B cell (primary cell): ENCODE results near the gene FERMT3. TPM values are rescaled to one million over a fixed set of nuclear protein-coding genes. Genes with fewer than 3 reads are reported as not detected.

Experiments
- ATAC-seq: fragments of 200-7000 bp; cut with Tn5 transposase; one replicate; pipeline ENCODE4 v1.10.0; 2021; ENCODE audit warnings: low read depth, mild to moderate bottlenecking, moderate number of reproducible peaks, moderate library complexity
- CTCF ChIA-PET: fragments of 350-600 bp; sonication (Branson Sonifier 250); formaldehyde crosslinking; loops from one replicate; lab custom pipeline; 2021; ENCODE audit warnings: antibody characterized with exemption, inconsistent platforms; lab: Charles Lee
- POLR2A ChIA-PET: fragments of 350-600 bp; sonication (Branson Sonifier 250); formaldehyde crosslinking; loops from one replicate; lab custom pipeline; 2021; ENCODE audit warnings: antibody characterized with exemption; lab: Charles Lee
- DNase-seq: peaks from one replicate; pipeline ENCODE4 v3.0.0; 2013
- H2AFZ ChIP-seq: 2 replicates; pipeline ENCODE4 v1.6.1; 2012; ENCODE audit warnings: mild to moderate bottlenecking, low read depth, low read length; ENCODE audit not compliant: insufficient read depth, poor library complexity, severe bottlenecking
- H3K27ac ChIP-seq, 2 donors: 1 replicate in 1 of 2; 2 replicates in 1 of 2; pipeline ENCODE4 v1.5.1; 2012 to 2013; ENCODE audit warnings: low read length in 2 of 2, mild to moderate bottlenecking in 2 of 2, moderate library complexity in 1 of 2
- H3K27me3 ChIP-seq, 4 experiments: fragments of 200-600 bp in 1 of 4; sonication (generic) in 1 of 4; replicated peaks in 1 of 4; 1 replicate in 2 of 4; 2 replicates in 2 of 4; pipeline versions ENCODE4 v1.6.1 to v1.7.0; 2013 to 2016; ENCODE audit warnings: low read length in 3 of 4, mild to moderate bottlenecking in 2 of 4, mixed read lengths in 1 of 4, moderate library complexity in 1 of 4; ENCODE audit not compliant: insufficient read depth in 4 of 4, control insufficient read depth in 3 of 4; ENCODE audit errors: control extremely low read depth in 1 of 4
- H3K36me3 ChIP-seq, 2 experiments: replicated peaks in 1 of 2; 1 replicate in 1 of 2; 2 replicates in 1 of 2; pipeline versions ENCODE4 v1.6.1 to v1.7.1; 2013; ENCODE audit warnings: low read length in 1 of 2; ENCODE audit not compliant: insufficient read depth in 2 of 2, control insufficient read depth in 1 of 2; ENCODE audit errors: control extremely low read depth in 1 of 2, extremely low read depth in 1 of 2
- H3K4me1 ChIP-seq, 2 donors: fragments of 200-600 bp in 1 of 2; sonication (generic) in 1 of 2; 1 replicate in 1 of 2; 2 replicates in 1 of 2; pipeline versions ENCODE4 v1.5.1 to v1.6.1; 2013 to 2017; ENCODE audit warnings: low read length in 2 of 2; ENCODE audit not compliant: control insufficient read depth in 2 of 2, insufficient read depth in 2 of 2
- H3K4me2 ChIP-seq: replicated peaks from 2 replicates; pipeline ENCODE3; 2012; ENCODE audit warnings: mild to moderate bottlenecking, low read depth, low read length; ENCODE audit not compliant: poor library complexity, severe bottlenecking
- H3K4me3 ChIP-seq, 5 experiments: fragments of 200-600 bp in 1 of 5; sonication (generic) in 1 of 5; 1 replicate in 3 of 5; 2 replicates in 2 of 5; pipeline versions ENCODE4 v1.5.1 to v1.7.0; 2011 to 2016; ENCODE audit warnings: low read length in 4 of 5, mild to moderate bottlenecking in 4 of 5, low read depth in 2 of 5, control low read depth in 1 of 5, moderate library complexity in 1 of 5; ENCODE audit not compliant: insufficient read depth in 1 of 5; ENCODE audit errors: control extremely low read depth in 1 of 5, extremely low read depth in 1 of 5
- H3K79me2 ChIP-seq: fragments of 200-600 bp; sonication (generic); one replicate; pipeline ENCODE4 v1.6.0; 2016; ENCODE audit warnings: low read length; ENCODE audit not compliant: control insufficient read depth, insufficient read depth
- H3K9ac ChIP-seq: fragments of 200-600 bp; sonication (generic); 2 replicates; pipeline ENCODE4 v1.6.1; 2017; ENCODE audit warnings: mild to moderate bottlenecking, low read length, moderate library complexity
- H3K9me3 ChIP-seq, 3 donors: one replicate each; pipeline versions ENCODE4 v1.6.1 to v1.7.1; 2013; ENCODE audit warnings: low read length in 2 of 3; ENCODE audit not compliant: control insufficient read depth in 2 of 3, insufficient read depth in 1 of 3; ENCODE audit errors: control extremely low read depth in 1 of 3
- H4K20me1 ChIP-seq: 2 replicates; pipeline ENCODE4 v1.6.0; 2012; ENCODE audit warnings: mild to moderate bottlenecking, low read length; ENCODE audit not compliant: insufficient read depth, control insufficient read depth, poor library complexity, severe bottlenecking
- H3K27ac Mint-ChIP-seq: one replicate; pipeline ENCODE4 v1.8.0; 2021; ENCODE audit warnings: mixed read lengths
- H3K27me3 Mint-ChIP-seq: one replicate; pipeline ENCODE4 v1.8.0; 2021; ENCODE audit warnings: mixed read lengths
- H3K4me1 Mint-ChIP-seq: one replicate; pipeline ENCODE4 v1.8.0; 2021; ENCODE audit warnings: mixed read lengths
- H3K4me3 Mint-ChIP-seq: one replicate; pipeline ENCODE4 v1.8.0; 2021; ENCODE audit warnings: mixed read lengths
- H3K9me3 Mint-ChIP-seq: one replicate; pipeline ENCODE4 v1.8.0; 2022; ENCODE audit warnings: mixed read lengths; ENCODE audit not compliant: insufficient read depth
- EZH2 ChIP-seq: IDR thresholded peaks from 2 replicates; pipeline ENCODE4 v1.6.1; 2012; ENCODE audit warnings: borderline replicate concordance, low read depth, mild to moderate bottlenecking, moderate library complexity, low read length; ENCODE audit not compliant: insufficient read depth, poor library complexity, severe bottlenecking
- WGBS: methylation state at CpG from one replicate; pipeline ENCODE4 v1.1.5; 2013; ENCODE audit warnings: missing lambda C conversion rate; ENCODE audit not compliant: insufficient coverage; 5-methylcytosine and 5-hydroxymethylcytosine counted together
- intact Hi-C: fragments of 100-400 bp; cut with micrococcal nuclease; formaldehyde crosslinking; loops from one replicate; pipeline ENCODE4 v1.10.0; 2022
- polyA plus RNA-seq: library from polyadenylated mRNA; depleted of rRNA; stranded (reverse); fragments of >200 nt; gene quantifications from 2 replicates; pipeline ENCODE4 v1.2.3, GENCODE V29; 2012
- total RNA-seq, 2 donors: library from RNA; stranded (reverse); fragments of 120-200 nt in 1 of 2; gene quantifications; 1 replicate in 1 of 2; 2 replicates in 1 of 2; pipeline versions ENCODE4 v1.2.3 to v1.2.4, GENCODE V29; 2013 to 2022
- TF ChIP-seq, protein P1 (sequence below): fragments of 200-600 bp; IDR thresholded peaks from one replicate; pipeline ENCODE4 v1.8.0; 2022; ENCODE audit warnings: antibody characterized with exemption, mild to moderate bottlenecking

The FERMT3 gene
- total and polyA plus RNA-seq, 2 donors (not counting 1 experiment from before 2014, with no cell fraction given), result 96.2 to 170 TPM

DNA sequence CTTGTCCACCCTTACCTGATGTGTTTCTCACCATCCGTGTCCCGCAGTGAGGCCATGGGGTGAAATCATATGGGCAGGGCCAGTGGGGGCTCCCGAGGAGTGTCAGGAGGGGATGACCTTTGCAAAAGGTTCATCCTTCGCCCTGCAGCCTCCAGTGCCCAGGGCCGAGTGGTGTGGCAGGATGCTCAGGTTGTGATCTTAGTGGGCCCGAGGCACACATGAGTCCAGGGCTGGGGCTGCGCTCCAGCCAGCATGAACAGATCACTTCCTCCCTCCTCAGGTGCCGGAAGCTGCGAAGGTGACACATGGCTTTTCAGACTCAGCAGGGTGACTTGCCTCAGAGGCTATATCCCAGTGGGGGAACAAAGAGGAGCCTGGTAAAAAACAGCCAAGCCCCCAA lies 31.6 kb downstream of the FERMT3 start:
- peaks cover 26% of the 10 kb centered on the region for H4K20me1 ChIP-seq
- ChIA-PET CTCF (interaction anchor here (1.1 kb wide), 1 partner anchor 30 kb away, joined by 3 read pairs; no protein-coding TSS in a partner anchor), POLR2A (interaction anchor here (1.0 to 1.6 kb wide), 3 partner anchors 12 to 54 kb away, joined by 3 to 4 read pairs (median 3); partner anchors contain the start of genes NUDT22 and TRPT1)
- H3K27me3 ChIP-seq, result no peaks in the 10 kb centered on the region
- no peak overlapping the region for H3K9ac ChIP-seq
- intact Hi-C loops, result no loop called here
- Mint-ChIP-seq H3K4me3 (peak overlapping the region; percentile 53), H3K9me3 (no peaks in the 10 kb centered on the region), H3K4me1 (peaks cover 56% of the 10 kb centered on the region), H3K27ac (peak overlapping the region; percentile 90), H3K27me3 (no peaks in the 10 kb centered on the region)
- peaks cover 35 to 69% of the 10 kb centered on the region in 2 donors for H3K4me1 ChIP-seq
- H3K9me3 ChIP-seq, result no peaks in the 10 kb centered on the region
- H3K4me3 ChIP-seq, result no peak overlapping the region
- 74% methylated on average over 9 of the region's 9 CpGs for WGBS
- peak overlapping the region; percentile 53 to 98 for H3K27ac ChIP-seq
- TF ChIP-seq, protein P1, sequence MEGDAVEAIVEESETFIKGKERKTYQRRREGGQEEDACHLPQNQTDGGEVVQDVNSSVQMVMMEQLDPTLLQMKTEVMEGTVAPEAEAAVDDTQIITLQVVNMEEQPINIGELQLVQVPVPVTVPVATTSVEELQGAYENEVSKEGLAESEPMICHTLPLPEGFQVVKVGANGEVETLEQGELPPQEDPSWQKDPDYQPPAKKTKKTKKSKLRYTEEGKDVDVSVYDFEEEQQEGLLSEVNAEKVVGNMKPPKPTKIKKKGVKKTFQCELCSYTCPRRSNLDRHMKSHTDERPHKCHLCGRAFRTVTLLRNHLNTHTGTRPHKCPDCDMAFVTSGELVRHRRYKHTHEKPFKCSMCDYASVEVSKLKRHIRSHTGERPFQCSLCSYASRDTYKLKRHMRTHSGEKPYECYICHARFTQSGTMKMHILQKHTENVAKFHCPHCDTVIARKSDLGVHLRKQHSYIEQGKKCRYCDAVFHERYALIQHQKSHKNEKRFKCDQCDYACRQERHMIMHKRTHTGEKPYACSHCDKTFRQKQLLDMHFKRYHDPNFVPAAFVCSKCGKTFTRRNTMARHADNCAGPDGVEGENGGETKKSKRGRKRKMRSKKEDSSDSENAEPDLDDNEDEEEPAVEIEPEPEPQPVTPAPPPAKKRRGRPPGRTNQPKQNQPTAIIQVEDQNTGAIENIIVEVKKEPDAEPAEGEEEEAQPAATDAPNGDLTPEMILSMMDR, result no peak
- no peak for TF ChIP-seq EZH2
- DNase-seq (peak; percentile 61), ATAC-seq (no peak)
- peak overlapping the region; percentile 38 for H3K4me2 ChIP-seq
- H2AFZ ChIP-seq, result no peak overlapping the region
- H3K36me3 ChIP-seq, result peaks cover 0 to 30% of the 10 kb centered on the region in 2 experiments
- H3K79me2 ChIP-seq, result peaks cover 25% of the 10 kb centered on the region

GRCh38 chr11:64238999-64239398 lies 32.5 kb downstream of the FERMT3 start:
- intact Hi-C loops, result no loop called here
- Mint-ChIP-seq H3K27ac (peak overlapping the region; percentile 90), H3K27me3 (no peaks in the 10 kb centered on the region), H3K4me1 (peaks cover 64% of the 10 kb centered on the region), H3K4me3 (peak overlapping the region; percentile 41), H3K9me3 (no peaks in the 10 kb centered on the region)
- peaks cover 0 to 36% of the 10 kb centered on the region in 2 experiments for H3K36me3 ChIP-seq
- H3K9ac ChIP-seq, result no peak overlapping the region
- H3K4me3 ChIP-seq, result no peak overlapping the region
- ChIA-PET CTCF (no interaction called here), POLR2A (interaction anchor here (0.9 to 1.3 kb wide), 2 partner anchors 13 to 264 kb away, joined by 3 to 4 read pairs; partner anchors contain the start of genes COX8A, NUDT22 and TRPT1)
- no peaks in the 10 kb centered on the region for H3K27me3 ChIP-seq
- 92% methylated on average over 4 of the region's 5 CpGs for WGBS
- H4K20me1 ChIP-seq, result peaks cover 21% of the 10 kb centered on the region
- TF ChIP-seq, protein P1, result no peak
- no peak for TF ChIP-seq EZH2
- no peak for ATAC-seq
- no peak for DNase-seq
- peaks cover 25% of the 10 kb centered on the region for H3K79me2 ChIP-seq
- H3K4me2 ChIP-seq, result no peak overlapping the region
- H2AFZ ChIP-seq, result no peak overlapping the region
- H3K4me1 ChIP-seq, result peaks cover 28 to 62% of the 10 kb centered on the region in 2 donors
- peak overlapping the region in 1 of 2 donors; percentile 98 for H3K27ac ChIP-seq
- H3K9me3 ChIP-seq, result no peaks in the 10 kb centered on the region
